GM06990 (cell line): ENCODE measurements around the gene AIP.

Source experiments
- DNase-seq: peaks from one replicate; pipeline ENCODE4 v3.0.0-alpha.2; 2011; ENCODE audit not compliant: insufficient read length; ENCODE audit errors: extremely low read depth
- H3K27me3 ChIP-seq: replicated peaks from 2 replicates; pipeline ENCODE4 v1.6.0; 2011; ENCODE audit warnings: low read length; ENCODE audit not compliant: control insufficient read depth, insufficient read depth
- H3K36me3 ChIP-seq: 2 replicates; pipeline ENCODE4 v1.5.1; 2011; ENCODE audit warnings: low read length; ENCODE audit not compliant: control insufficient read depth, insufficient read depth
- H3K4me3 ChIP-seq: replicated peaks from 2 replicates; pipeline ENCODE4 v1.5.1; 2011; ENCODE audit warnings: low read depth, mild to moderate bottlenecking, control low read depth, low read length
- CTCF ChIP-seq: IDR thresholded peaks from 2 replicates; pipeline ENCODE4 v1.5.1; 2011; ENCODE audit warnings: low read length, control low read depth, mild to moderate bottlenecking, inconsistent platforms; ENCODE audit not compliant: insufficient read depth, poor library complexity, severe bottlenecking

The AIP gene

GRCh38 chr11:67516806-67517205 is 34.0 kb downstream of the AIP start:
- TF ChIP-seq CTCF: no peak
- Histone ChIP-seq H3K27me3 (no peaks in the 10 kb centered on the region), H3K36me3 (no peaks in the 10 kb centered on the region), H3K4me3 (no peak overlapping the region)
- DNase-seq: no peak

- Histone ChIP-seq H3K27me3 (no peaks in the 10 kb centered on the region; the same call in 1 of the 2 replicates), H3K4me3 (no peak overlapping the region), H3K36me3 (no peaks in the 10 kb centered on the region)
- no peak for TF ChIP-seq CTCF
- DNase-seq: no peak
These were observed 35.1 kb downstream of the AIP start for GRCh38 chr11:67517784-67518552.

GRCh38 chr11:67519726-67520125 is 36.9 kb downstream of the AIP start:
- TF ChIP-seq CTCF: no peak
- DNase-seq: no peak
- Histone ChIP-seq H3K4me3 (no peak overlapping the region), H3K36me3 (no peaks in the 10 kb centered on the region), H3K27me3 (no peaks in the 10 kb centered on the region; the same call in 1 of the 2 replicates)

GRCh38 chr11:67520856-67521824 is 38.3 kb downstream of the AIP start:
- no peak for DNase-seq
- Histone ChIP-seq H3K27me3 (no peaks in the 10 kb centered on the region; the same call in 1 of the 2 replicates), H3K36me3 (no peaks in the 10 kb centered on the region), H3K4me3 (no peak overlapping the region)
- no peak for TF ChIP-seq CTCF

GRCh38 chr11:67521924-67522323 is 39.1 kb downstream of the AIP start:
- no peak for DNase-seq
- no peaks in the 10 kb centered on the region for H3K36me3 ChIP-seq

More at GRCh38 chr11:67521924-67522323, 39.1 kb downstream of the AIP start:
- Histone ChIP-seq H3K27me3 (no peaks in the 10 kb centered on the region; the same call in 1 of the 2 replicates), H3K4me3 (no peak overlapping the region)
- TF ChIP-seq CTCF: no peak
